OCI-LY7 (cell line): ENCODE measurements around the gene RNF224.

Source experiments
- EZH2phosphoT487 ChIP-seq: fragments of 200-600 bp; sonication (generic); IDR thresholded peaks from 2 replicates; pipeline ENCODE4 v1.6.1; 2018; ENCODE audit warnings: low read depth, borderline replicate concordance, mild to moderate bottlenecking, mixed run types, antibody characterized with exemption, low read length, moderate library complexity, mixed read lengths
- TF ChIP-seq, protein P1 (sequence below): fragments of 200-600 bp; sonication (generic); conservative IDR thresholded peaks from 2 replicates; pipeline ENCODE4 v1.5.1; 2014; ENCODE audit warnings: mild to moderate bottlenecking, antibody characterized with exemption, low read length, moderate library complexity, mixed read lengths

DNA sequence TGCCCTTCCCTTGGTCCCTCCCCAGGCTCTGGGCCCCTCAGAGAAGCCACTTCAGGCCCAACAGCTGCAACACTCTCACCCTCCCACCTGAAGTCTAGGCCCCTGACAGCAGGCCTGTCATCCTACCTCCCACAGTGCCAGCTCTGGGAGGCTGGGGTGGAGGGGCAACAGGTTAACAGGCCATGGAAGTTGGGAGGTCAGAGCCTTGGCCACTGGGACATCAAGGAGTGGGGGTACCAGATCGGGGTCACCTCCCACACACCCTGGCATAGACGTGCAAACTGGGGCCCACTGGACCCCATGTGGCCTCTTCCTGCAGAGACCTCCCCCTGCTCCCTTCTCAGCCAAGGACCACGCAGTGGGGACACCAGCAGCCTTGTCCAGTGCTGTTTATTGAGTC is 36.1 kb upstream of the RNF224 start:
- TF ChIP-seq, protein P1, sequence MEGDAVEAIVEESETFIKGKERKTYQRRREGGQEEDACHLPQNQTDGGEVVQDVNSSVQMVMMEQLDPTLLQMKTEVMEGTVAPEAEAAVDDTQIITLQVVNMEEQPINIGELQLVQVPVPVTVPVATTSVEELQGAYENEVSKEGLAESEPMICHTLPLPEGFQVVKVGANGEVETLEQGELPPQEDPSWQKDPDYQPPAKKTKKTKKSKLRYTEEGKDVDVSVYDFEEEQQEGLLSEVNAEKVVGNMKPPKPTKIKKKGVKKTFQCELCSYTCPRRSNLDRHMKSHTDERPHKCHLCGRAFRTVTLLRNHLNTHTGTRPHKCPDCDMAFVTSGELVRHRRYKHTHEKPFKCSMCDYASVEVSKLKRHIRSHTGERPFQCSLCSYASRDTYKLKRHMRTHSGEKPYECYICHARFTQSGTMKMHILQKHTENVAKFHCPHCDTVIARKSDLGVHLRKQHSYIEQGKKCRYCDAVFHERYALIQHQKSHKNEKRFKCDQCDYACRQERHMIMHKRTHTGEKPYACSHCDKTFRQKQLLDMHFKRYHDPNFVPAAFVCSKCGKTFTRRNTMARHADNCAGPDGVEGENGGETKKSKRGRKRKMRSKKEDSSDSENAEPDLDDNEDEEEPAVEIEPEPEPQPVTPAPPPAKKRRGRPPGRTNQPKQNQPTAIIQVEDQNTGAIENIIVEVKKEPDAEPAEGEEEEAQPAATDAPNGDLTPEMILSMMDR, result no peak
- no peak for TF ChIP-seq EZH2phosphoT487
